ENCODE results near the gene SCUBE3. TPM values are rescaled to one million over a fixed set of nuclear protein-coding genes. Genes with fewer than 3 reads are reported as not detected.

The SCUBE3 gene
- total RNA-seq, 1 donor from 2014 or later: 0.49 TPM

- no peak for TF ChIP-seq POLR2AphosphoS5 (IDR thresholded peaks at IDR 0.05; ENCODE audit: insufficient read depth in 1 of 2, low read depth in 1 of 2)
- no peak for TF ChIP-seq CTCF (IDR thresholded peaks at IDR 0.05)
- TF ChIP-seq POLR2A (IDR thresholded peaks at IDR 0.05): no peak
- intact Hi-C loops (cut with DNase I): no loop called here
- Histone ChIP-seq H3K27me3 (no peaks in the 10 kb centered on the region), H3K4me3 (no peak overlapping the region), H3K36me3 (no peaks in the 10 kb centered on the region), H3K4me1 (peaks cover 25% of the 10 kb centered on the region), H3K9me3 (no peaks in the 10 kb centered on the region), H3K27ac (no peak overlapping the region)
- DNase-seq (ENCODE audit: extremely low spot score in 2 of 2): no peak
Observed at GRCh38 chr6:35177596-35177995, 36.2 kb upstream of the SCUBE3 start.

GRCh38 chr6:35178012-35178411 is 35.7 kb upstream of the SCUBE3 start:
- peak in 1 of 2 donors; percentile 8 for DNase-seq (ENCODE audit: extremely low spot score in 2 of 2)
- Histone ChIP-seq H3K27ac (no peak overlapping the region), H3K4me1 (peaks cover 25% of the 10 kb centered on the region), H3K9me3 (no peaks in the 10 kb centered on the region), H3K36me3 (no peaks in the 10 kb centered on the region), H3K4me3 (no peak overlapping the region), H3K27me3 (no peaks in the 10 kb centered on the region)
- intact Hi-C loops (cut with DNase I): no loop called here
- TF ChIP-seq CTCF (IDR thresholded peaks at IDR 0.05) (no peak), POLR2A (IDR thresholded peaks at IDR 0.05) (no peak), POLR2AphosphoS5 (IDR thresholded peaks at IDR 0.05; ENCODE audit: insufficient read depth in 1 of 2, low read depth in 1 of 2) (no peak)

- H3K36me3 ChIP-seq: no peaks in the 10 kb centered on the region
- TF ChIP-seq CTCF (IDR thresholded peaks at IDR 0.05) (no peak), POLR2AphosphoS5 (IDR thresholded peaks at IDR 0.05; ENCODE audit: insufficient read depth in 1 of 2, low read depth in 1 of 2) (no peak), POLR2A (IDR thresholded peaks at IDR 0.05) (no peak)
- DNase-seq (ENCODE audit: extremely low spot score in 2 of 2): no peak
- no peaks in the 10 kb centered on the region for H3K9me3 ChIP-seq
- H3K27ac ChIP-seq: no peak overlapping the region
- no peak overlapping the region for H3K4me3 ChIP-seq
- H3K27me3 ChIP-seq: no peaks in the 10 kb centered on the region
- peaks cover 25% of the 10 kb centered on the region for H3K4me1 ChIP-seq
- intact Hi-C loops (cut with DNase I): no loop called here
Observed at GRCh38 chr6:35178932-35179832, 34.6 kb upstream of the SCUBE3 start.

GRCh38 chr6:35179901-35180535 is 33.7 kb upstream of the SCUBE3 start:
- no peaks in the 10 kb centered on the region for H3K9me3 ChIP-seq
- H3K4me1 ChIP-seq: peaks cover 25% of the 10 kb centered on the region
- H3K4me3 ChIP-seq: no peak overlapping the region
- TF ChIP-seq POLR2A (IDR thresholded peaks at IDR 0.05) (no peak), CTCF (IDR thresholded peaks at IDR 0.05) (no peak), POLR2AphosphoS5 (IDR thresholded peaks at IDR 0.05; ENCODE audit: insufficient read depth in 1 of 2, low read depth in 1 of 2) (no peak)
- no peak overlapping the region for H3K27ac ChIP-seq
- H3K27me3 ChIP-seq: no peaks in the 10 kb centered on the region
- intact Hi-C loops (cut with DNase I): no loop called here
- no peaks in the 10 kb centered on the region for H3K36me3 ChIP-seq
- no peak for DNase-seq (ENCODE audit: extremely low spot score in 2 of 2)
